HepG2 (cell line): ENCODE data around the gene CORO1C. TPM values are rescaled to one million over a fixed set of nuclear protein-coding genes. Genes with fewer than 3 reads are reported as not detected.

ENCODE experiments used
- ARHGAP35 ChIP-seq: sonication (generic); formaldehyde crosslinking; IDR thresholded peaks from 2 replicates; pipeline ENCODE4 v1.9.0; 2022; ENCODE audit warnings: mild to moderate bottlenecking, inconsistent platforms, moderate library complexity, missing genetic modification reagents, borderline replicate concordance
- ARID4A ChIP-seq: sonication (generic); formaldehyde crosslinking; IDR thresholded peaks from 2 replicates; pipeline ENCODE4 v1.5.0; 2020; ENCODE audit warnings: mild to moderate bottlenecking, missing genetic modification reagents, borderline replicate concordance
- ARNT ChIP-seq: fragments of 450-650 bp; IDR thresholded peaks from 2 replicates; pipeline ENCODE4 v1.6.1; 2017
- DR1 ChIP-seq: sonication (generic); formaldehyde crosslinking; IDR thresholded peaks from 2 replicates; pipeline ENCODE4 v1.8.0; 2021; ENCODE audit warnings: mild to moderate bottlenecking, missing genetic modification reagents, inconsistent platforms
- KDM1A ChIP-seq: IDR thresholded peaks from 2 replicates; pipeline ENCODE4 v1.6.1; 2016; ENCODE audit warnings: missing compliant biosample characterization
- LCORL ChIP-seq, 2 experiments: fragments of 450-650 bp in 1 of 2; sonication (generic) in 1 of 2; formaldehyde crosslinking in 1 of 2; IDR thresholded peaks; 2 replicates each; pipeline versions ENCODE4 v1.5.0 to v1.6.1; 2017 to 2020; ENCODE audit warnings: antibody characterized with exemption in 1 of 2, missing genetic modification reagents in 1 of 2
- PCBP1 ChIP-seq: fragments of 200-400 bp; formaldehyde crosslinking; IDR thresholded peaks from 2 replicates; pipeline ENCODE4 v1.6.1; 2017; ENCODE audit warnings: mild to moderate bottlenecking, low read depth, low read length, borderline replicate concordance
- POLR2AphosphoS5 ChIP-seq: IDR thresholded peaks from 2 replicates; pipeline ENCODE4 v1.6.1; 2012; ENCODE audit warnings: low read depth, low read length
- SMAD3 ChIP-seq: sonication (generic); formaldehyde crosslinking; IDR thresholded peaks from 2 replicates; pipeline ENCODE4 v1.4.0; 2020; ENCODE audit warnings: missing genetic modification reagents
- U2AF2 ChIP-seq: fragments of 200-400 bp; formaldehyde crosslinking; IDR thresholded peaks from 2 replicates; pipeline ENCODE4 v1.6.1; 2017; ENCODE audit warnings: low read depth, mild to moderate bottlenecking, low read length
- ZBTB3 ChIP-seq: sonication (generic); formaldehyde crosslinking; IDR thresholded peaks from 2 replicates; pipeline ENCODE4 v1.4.0; 2020; ENCODE audit warnings: low read depth, mild to moderate bottlenecking, moderate library complexity, missing genetic modification reagents, borderline replicate concordance
- ZFP36L1 ChIP-seq: sonication (generic); formaldehyde crosslinking; IDR thresholded peaks from 2 replicates; pipeline ENCODE4 v1.8.0; 2022; ENCODE audit warnings: mild to moderate bottlenecking, missing genetic modification reagents, moderate library complexity
- ZFP41 ChIP-seq: sonication (generic); formaldehyde crosslinking; IDR thresholded peaks from 2 replicates; pipeline ENCODE4 v1.4.0; 2020; ENCODE audit warnings: mild to moderate bottlenecking, missing genetic modification reagents, borderline replicate concordance
- ZNF709 ChIP-seq: sonication (generic); formaldehyde crosslinking; IDR thresholded peaks from 2 replicates; pipeline ENCODE4 v1.5.0; 2020; ENCODE audit warnings: mild to moderate bottlenecking, missing genetic modification reagents
- ZNF781 ChIP-seq: sonication (generic); formaldehyde crosslinking; IDR thresholded peaks from 2 replicates; pipeline ENCODE4 v1.5.1; 2020; ENCODE audit warnings: borderline replicate concordance, mild to moderate bottlenecking, missing genetic modification reagents; ENCODE audit errors: not compliant biosample characterization
- polyA plus RNA-seq, 8 experiments: library from polyadenylated mRNA; depleted of rRNA in 3 of 8; stranded (reverse) in 7 of 8; unstranded in 1 of 8; fragments of >200 nt; fragmentation: Illumina TruSeq in 4 of 8; extraction: Trizol in 4 of 8; gene quantifications; 2 replicates each; pipeline versions ENCODE4 v1.2.1 to v1.2.3, GENCODE V29; 2011 to 2016; ENCODE audit warnings: low read depth in 4 of 8, missing spikeins in 1 of 8, mixed read lengths in 1 of 8; ENCODE audit not compliant: insufficient read depth in 1 of 8
- total RNA-seq, 5 experiments: library from RNA; depleted of rRNA; stranded (reverse); fragments of >200 nt; fragmentation: Illumina TruSeq; extraction: Trizol; gene quantifications; 2 replicates each; pipeline ENCODE4 v1.2.3, GENCODE V29; 2016; ENCODE audit warnings: low read depth in 1 of 5
- TF ChIP-seq, protein P1 (sequence below): sonication (generic); formaldehyde crosslinking; IDR thresholded peaks from 2 replicates; pipeline ENCODE4 v1.4.0; 2020; ENCODE audit warnings: missing genetic modification reagents, mild to moderate bottlenecking, borderline replicate concordance
- TF ChIP-seq, protein P2 (sequence below): IDR thresholded peaks from 2 replicates; pipeline ENCODE4 v1.6.1; 2012; ENCODE audit warnings: low read depth, low read length, improper control_type of control experiment
- TF ChIP-seq, protein P3 (sequence below): sonication (generic); formaldehyde crosslinking; IDR thresholded peaks from 2 replicates; pipeline ENCODE4 v1.4.0; 2020; ENCODE audit warnings: missing genetic modification reagents

CORO1C gene
- total and polyA plus RNA-seq, 2 of the 13 experiments (the other 11 are each of a cell fraction or from before 2014, with no cell fraction given), result 73.7 to 131 TPM

- no peak for TF ChIP-seq DR1
- TF ChIP-seq, protein P1, sequence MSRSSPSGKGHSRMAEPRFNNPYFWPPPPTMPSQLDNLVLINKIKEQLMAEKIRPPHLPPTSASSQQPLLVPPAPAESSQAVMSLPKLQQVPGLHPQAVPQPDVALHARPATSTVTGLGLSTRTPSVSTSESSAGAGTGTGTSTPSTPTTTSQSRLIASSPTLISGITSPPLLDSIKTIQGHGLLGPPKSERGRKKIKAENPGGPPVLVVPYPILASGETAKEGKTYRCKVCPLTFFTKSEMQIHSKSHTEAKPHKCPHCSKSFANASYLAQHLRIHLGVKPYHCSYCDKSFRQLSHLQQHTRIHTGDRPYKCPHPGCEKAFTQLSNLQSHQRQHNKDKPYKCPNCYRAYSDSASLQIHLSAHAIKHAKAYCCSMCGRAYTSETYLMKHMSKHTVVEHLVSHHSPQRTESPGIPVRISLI (CRISPR knock-in tag), result no peak
- no peak for TF ChIP-seq LCORL (IDR thresholded peaks at IDR 0.05)
- TF ChIP-seq LCORL (CRISPR knock-in tag; IDR thresholded peaks at IDR 0.05), result 0 out of 2 replicates have a peak, but pooled peaks have one; percentile 25
- TF ChIP-seq ARHGAP35 (CRISPR knock-in tag), result no peak
- no peak for TF ChIP-seq ZBTB3 (CRISPR knock-in tag)
- TF ChIP-seq ARNT, result no peak
- TF ChIP-seq SMAD3 (CRISPR knock-in tag), result 0 out of 2 replicates have a peak, but pooled peaks have one; percentile 39
- no peak for TF ChIP-seq ZNF781 (CRISPR knock-in tag)
- no peak for TF ChIP-seq ZFP41 (CRISPR knock-in tag)
- TF ChIP-seq ZFP36L1 (CRISPR knock-in tag), result no peak
- TF ChIP-seq POLR2AphosphoS5, result no peak
- TF ChIP-seq ARID4A (CRISPR knock-in tag), result no peak; the same call in 1 of the 2 replicates
- TF ChIP-seq, protein P2, sequence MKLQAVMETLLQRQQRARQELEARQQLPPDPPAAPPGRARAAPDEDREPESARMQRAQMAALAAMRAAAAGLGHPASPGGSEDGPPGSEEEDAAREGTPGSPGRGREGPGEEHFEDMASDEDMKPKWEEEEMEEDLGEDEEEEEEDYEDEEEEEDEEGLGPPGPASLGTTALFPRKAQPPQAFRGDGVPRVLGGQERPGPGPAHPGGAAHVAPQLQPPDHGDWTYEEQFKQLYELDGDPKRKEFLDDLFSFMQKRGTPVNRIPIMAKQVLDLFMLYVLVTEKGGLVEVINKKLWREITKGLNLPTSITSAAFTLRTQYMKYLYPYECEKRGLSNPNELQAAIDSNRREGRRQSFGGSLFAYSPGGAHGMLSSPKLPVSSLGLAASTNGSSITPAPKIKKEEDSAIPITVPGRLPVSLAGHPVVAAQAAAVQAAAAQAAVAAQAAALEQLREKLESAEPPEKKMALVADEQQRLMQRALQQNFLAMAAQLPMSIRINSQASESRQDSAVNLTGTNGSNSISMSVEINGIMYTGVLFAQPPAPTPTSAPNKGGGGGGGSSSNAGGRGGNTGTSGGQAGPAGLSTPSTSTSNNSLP, result no peak
- no peak for TF ChIP-seq ZNF709 (CRISPR knock-in tag)
- TF ChIP-seq PCBP1, result no peak
- TF ChIP-seq U2AF2, result no peak
- TF ChIP-seq, protein P3, sequence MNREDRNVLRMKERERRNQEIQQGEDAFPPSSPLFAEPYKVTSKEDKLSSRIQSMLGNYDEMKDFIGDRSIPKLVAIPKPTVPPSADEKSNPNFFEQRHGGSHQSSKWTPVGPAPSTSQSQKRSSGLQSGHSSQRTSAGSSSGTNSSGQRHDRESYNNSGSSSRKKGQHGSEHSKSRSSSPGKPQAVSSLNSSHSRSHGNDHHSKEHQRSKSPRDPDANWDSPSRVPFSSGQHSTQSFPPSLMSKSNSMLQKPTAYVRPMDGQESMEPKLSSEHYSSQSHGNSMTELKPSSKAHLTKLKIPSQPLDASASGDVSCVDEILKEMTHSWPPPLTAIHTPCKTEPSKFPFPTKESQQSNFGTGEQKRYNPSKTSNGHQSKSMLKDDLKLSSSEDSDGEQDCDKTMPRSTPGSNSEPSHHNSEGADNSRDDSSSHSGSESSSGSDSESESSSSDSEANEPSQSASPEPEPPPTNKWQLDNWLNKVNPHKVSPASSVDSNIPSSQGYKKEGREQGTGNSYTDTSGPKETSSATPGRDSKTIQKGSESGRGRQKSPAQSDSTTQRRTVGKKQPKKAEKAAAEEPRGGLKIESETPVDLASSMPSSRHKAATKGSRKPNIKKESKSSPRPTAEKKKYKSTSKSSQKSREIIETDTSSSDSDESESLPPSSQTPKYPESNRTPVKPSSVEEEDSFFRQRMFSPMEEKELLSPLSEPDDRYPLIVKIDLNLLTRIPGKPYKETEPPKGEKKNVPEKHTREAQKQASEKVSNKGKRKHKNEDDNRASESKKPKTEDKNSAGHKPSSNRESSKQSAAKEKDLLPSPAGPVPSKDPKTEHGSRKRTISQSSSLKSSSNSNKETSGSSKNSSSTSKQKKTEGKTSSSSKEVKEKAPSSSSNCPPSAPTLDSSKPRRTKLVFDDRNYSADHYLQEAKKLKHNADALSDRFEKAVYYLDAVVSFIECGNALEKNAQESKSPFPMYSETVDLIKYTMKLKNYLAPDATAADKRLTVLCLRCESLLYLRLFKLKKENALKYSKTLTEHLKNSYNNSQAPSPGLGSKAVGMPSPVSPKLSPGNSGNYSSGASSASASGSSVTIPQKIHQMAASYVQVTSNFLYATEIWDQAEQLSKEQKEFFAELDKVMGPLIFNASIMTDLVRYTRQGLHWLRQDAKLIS (CRISPR knock-in tag), result no peak
- TF ChIP-seq KDM1A (CRISPR knock-in tag), result no peak
Measured at GRCh38 chr12:108620236-108620879, 111.0 kb downstream of the CORO1C start (continued).
